Retinal pigment epithelial cell (primary cell): Measurements from ENCODE around the gene EIF3J.
A peak's percentile ranks its signal among the peaks of the same experiment; 100 is the strongest.
"Not testable (repeated sequence)": the region's sequence is repeated elsewhere in the genome, so short reads cannot be mapped to it uniquely, and the experiment has no call there.

Source experiments
- DNase-seq: peaks from one replicate; pipeline ENCODE4 v3.0.0-alpha.2; 2010; ENCODE audit warnings: low read depth
- H3K4me3 ChIP-seq: 2 replicates; pipeline ENCODE4 v1.5.1; 2011; ENCODE audit warnings: mild to moderate bottlenecking, low read length, control low read depth, moderate library complexity
- CTCF ChIP-seq: conservative IDR thresholded peaks from 2 replicates; pipeline ENCODE4 v1.5.1; 2011; ENCODE audit warnings: low read depth, low read length, control low read depth, inconsistent platforms

Gene EIF3J

DNA sequence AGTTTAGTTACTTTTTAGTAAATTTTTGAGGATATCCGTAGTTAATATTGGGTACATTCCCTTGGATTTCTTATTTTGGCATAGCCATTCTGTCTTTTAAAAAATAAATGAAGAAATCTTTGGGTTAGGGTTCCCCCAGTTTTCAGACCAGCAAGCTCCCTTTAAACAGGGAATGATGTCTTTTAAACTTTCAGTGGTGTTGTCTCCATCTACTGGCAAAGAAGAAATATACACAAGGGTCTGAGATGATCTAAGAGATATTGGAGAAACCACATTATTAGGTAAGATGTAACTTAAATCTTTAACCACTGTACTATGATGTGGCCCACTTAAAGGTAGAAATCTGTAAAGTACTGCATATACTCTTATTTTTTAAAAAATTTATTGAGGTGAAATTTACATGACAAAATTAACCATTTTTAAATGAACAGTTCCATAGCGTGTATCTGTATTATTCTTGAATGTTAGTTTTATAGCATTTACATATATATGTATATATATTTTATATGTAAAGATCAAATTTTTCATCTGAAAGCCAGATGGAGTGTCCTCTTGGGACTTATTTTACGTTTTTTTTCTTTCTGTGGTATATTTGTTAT is 35.1 kb upstream of the EIF3J start:
- peak; percentile 63 for TF ChIP-seq CTCF
- H3K4me3 ChIP-seq, result no peak overlapping the region
- no peak for DNase-seq

- TF ChIP-seq CTCF, result no peak
- no peak overlapping the region for H3K4me3 ChIP-seq
- DNase-seq, result no peak
Measured at GRCh38 chr15:44516436-44516835, 20.5 kb upstream of the EIF3J start.

GRCh38 chr15:44519537-44519936 is 17.4 kb upstream of the EIF3J start:
- no peak for TF ChIP-seq CTCF
- no peak overlapping the region for H3K4me3 ChIP-seq
- DNase-seq, result no peak

DNA sequence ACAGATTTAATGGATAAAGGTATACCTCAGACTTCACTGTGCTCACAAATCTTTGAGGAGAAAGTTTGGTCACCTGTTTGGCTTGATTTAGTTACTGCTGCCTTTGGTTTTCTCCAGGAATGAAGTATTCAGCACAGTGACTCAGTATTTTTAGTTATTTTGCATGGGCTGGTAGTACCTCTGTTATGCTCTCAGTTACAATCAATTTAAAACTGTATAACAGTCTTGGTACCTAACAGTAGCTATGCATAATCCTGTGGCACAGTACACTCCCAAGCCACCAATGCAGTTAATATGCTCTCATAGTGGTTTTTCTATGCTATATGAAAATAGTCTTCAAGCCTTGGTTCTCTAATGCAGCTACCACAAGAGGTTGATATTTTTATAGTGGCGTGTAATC is 11.9 kb upstream of the EIF3J start:
- TF ChIP-seq CTCF, result no peak
- no peak for DNase-seq

GRCh38 chr15:44527241-44527640 is 9.7 kb upstream of the EIF3J start:
- no peak overlapping the region for H3K4me3 ChIP-seq
- no peak for TF ChIP-seq CTCF
- no peak for DNase-seq

More for the DNA sequence above, 11.9 kb upstream of the EIF3J start:
- H3K4me3 ChIP-seq, result no peak overlapping the region

DNA sequence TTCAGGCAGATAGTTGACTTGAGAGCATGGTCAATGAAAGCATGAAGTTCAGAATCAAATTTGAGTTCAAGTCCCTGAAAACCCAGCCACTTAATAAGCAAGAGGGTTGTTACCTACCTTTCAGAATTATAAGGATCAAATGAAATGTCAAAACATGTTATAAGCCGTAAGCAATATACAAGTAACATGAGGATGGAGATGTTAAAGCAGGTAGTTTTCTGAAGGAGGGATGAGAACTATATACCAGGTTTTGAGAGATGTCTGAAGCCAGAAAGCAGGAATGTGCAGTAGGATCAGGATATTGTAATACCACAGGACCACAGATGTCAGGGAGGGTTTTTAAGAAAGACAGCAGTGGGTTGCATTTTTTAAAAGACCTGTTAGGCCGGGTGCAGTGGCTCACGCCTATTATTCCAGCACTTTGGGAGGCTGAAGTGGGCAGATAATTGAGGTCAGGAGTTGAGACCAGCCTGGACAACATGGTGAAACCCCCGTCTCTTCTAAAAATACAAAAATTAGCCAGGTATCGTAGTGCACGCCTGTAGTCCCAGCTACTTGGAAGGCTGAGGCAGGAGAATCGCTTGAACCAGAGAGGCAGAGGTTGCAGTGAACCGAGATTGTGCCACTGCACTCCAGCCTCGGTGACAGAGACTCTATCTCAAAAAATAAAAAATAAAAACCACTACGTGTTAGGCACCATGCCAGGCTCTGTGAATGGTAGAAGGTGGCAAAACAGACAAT is 6.9 kb upstream of the EIF3J start:
- no peak for TF ChIP-seq CTCF
- no peak for DNase-seq
- H3K4me3 ChIP-seq, result no peak overlapping the region

DNA sequence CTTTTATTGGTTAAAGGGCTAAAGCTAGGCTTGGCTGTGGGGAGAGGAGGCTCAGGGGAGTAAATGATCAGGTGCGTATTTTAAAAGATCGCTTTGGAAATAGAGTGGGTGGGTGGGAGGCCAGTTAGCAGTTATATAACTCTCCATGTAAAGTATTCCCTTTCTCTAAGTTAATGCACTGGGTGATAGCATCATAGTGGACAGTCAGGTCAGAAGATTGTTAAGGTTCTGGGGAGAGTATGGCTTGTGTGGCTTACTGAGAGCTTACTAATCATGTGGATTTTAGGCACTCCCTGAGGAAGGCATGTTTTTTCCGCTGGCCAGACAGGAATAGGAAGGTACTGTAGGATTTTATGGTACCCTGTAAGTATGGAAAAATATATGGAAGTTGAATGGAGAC is 6.3 kb upstream of the EIF3J start:
- H3K4me3 ChIP-seq, result no peak overlapping the region
- TF ChIP-seq CTCF, result no peak
- DNase-seq, result no peak

DNA sequence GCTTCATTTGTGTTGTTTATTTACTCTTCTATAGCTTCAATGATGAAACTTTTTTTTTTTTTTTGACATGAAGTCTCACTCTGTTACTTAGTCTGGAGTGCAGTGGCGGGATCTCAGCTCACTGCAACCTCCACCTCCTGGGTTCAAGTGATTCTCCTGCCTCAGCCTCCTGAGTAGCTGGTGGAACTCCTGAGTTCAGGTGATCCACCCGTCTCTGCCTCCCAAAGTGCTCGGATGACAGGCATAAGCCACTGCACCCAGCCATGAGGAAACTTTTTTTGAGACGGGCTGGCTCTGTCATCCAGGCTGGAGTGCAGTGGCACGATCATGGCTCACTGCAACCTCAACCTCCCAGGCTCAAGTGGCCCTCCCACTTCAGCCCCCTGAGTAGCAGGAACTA is 4.7 kb upstream of the EIF3J start:
- not testable (repeated sequence) for DNase-seq, H3K4me3 ChIP-seq
